Stimulated activated CD4-positive, alpha-beta T cell treated with anti-CD3 and anti-CD28 coated beads, TNF-alpha, amount 100 ng/mL, for 4 hours (primary cell): ENCODE results near the gene TMTC1.

Source experiments
- DNase-seq, 3 experiments: peaks; one replicate each; pipeline ENCODE4 v3.0.0-alpha.2; 2020; ENCODE audit warnings: low read depth in 3 of 3

TMTC1 gene

DNA sequence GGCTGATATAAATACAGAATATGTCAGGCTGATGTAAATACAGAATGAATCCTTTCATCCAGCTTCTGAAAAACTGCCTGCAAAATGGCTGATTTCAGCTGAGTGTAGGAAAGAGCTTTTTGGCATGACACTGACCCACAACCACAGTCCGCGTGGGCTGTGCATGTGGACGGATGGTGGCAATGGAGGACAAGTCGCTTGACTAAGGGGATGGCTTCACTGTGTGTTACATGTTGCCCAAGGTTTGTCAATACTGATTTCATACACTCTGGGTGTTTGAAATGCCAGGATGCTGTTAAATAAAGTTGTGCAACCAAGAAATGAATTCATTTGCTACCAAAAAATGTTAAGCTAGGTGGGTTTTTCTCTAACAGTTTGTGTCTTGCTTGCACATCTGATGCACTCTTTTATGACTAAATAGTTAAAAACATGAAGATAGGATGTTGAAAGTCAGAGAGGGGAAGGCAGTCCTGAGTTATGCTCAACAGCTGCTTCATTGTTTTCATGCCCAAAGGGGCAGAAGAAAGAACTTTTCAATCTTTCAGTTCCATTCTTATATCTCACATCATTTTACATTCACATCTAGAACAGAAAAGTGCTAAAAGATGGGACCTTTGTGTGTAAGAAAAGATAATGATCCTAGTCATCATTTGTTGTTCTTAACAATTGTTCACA lies 249.8 kb downstream of the TMTC1 start:
- DNase-seq: no peak

DNA sequence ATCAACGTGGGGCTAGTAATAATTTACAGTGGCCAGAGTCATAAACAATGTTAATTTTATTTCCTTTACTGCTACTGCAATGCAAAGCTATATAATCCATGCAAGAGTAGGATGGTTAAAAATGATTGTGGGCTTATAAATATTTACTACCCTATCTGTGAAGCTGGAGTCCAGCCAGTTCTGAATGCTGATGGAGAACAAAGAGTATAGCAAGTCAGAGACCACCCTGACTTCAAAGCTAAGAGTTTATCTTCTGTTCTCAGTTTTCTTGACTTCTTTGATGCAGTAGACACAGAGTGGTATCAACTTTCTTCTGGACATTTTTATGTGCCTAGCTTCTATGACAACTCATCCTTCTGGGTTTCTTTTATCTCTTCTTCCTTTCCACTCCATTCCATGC lies 252.3 kb downstream of the TMTC1 start:
- DNase-seq: no peak

DNA sequence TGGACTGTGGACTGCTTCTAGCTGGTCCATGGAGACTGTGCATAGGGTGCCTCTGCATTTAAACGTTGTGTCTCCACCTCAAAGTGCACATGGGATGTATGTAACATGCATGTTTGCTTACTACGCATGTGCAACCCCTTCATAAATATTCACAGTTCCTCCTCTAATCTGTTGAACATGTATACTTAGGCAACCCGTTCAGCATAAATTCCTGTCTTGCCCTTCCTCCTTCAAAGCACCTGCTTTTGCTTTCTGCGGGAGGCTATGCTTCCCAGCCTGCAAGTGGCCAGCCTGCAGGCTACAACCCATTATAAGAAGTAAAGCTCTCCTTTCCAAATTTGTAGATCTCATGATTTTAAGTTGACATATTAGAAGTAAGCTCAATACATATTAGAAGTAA lies 253.3 kb downstream of the TMTC1 start:
- DNase-seq: no peak

DNA sequence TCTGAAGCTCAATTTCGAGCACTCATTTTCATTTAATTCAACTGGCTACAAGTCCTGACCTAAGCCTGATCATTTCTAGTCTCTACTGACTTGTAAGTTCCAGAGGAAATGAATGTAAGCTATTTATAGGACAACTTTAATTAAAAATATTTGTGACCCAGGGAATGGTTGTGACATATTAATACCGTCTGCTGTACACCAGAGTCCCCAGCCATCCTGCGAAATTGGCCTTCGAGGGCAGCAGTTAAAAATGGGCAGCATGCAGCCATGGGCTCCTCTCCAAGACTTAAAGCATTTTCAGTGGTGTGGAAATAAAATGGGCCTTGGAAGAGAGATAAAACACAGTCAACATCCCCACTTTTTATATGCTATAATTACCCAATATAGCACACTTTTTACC lies 255.6 kb downstream of the TMTC1 start:
- DNase-seq: no peak

DNA sequence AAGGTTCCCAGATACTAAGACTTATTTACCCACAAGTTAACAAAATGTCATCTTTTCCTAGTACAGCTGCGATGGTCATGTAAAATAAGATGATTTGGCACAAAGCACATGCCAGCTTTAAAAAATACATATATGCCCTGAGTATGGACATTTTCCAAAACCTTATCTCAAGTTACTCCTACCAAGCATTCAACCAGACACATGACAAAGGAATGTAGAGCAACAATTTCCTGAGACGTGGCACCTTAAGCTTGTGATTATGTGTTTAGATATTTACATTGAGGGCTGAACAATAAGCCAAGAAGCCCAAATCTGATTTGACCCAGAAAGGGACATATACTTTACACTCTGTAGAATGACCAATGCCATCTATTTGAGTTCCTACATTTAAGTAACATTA lies 261.8 kb downstream of the TMTC1 start:
- no peak for DNase-seq

DNA sequence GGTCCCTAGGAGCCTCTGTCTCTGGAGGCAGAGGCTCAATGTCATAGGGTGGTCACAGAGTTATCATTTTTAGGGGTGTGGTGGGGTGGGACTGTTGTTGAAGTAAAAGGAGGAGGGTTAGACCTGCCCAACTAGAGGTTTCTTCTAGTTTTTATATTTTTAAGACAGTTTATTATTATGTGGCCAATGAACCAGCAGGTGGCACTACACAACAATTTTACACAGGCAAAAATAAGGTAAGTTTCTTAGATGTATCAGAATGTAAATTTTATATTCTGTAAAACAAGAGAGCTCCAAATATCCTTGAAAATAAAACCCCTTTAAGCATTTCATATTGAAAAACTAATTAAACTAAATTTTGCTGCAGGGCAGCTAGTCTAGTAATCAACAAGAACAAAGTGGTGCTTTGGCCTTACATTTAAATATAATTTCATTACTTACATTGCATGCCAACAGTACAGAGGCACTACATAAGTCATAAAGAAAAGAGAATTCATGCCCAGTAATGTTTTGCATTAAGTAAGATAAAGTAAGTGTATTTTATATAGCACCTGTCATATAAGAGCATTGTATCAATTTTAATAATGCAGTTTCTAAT lies 264.1 kb downstream of the TMTC1 start:
- no peak for DNase-seq

DNA sequence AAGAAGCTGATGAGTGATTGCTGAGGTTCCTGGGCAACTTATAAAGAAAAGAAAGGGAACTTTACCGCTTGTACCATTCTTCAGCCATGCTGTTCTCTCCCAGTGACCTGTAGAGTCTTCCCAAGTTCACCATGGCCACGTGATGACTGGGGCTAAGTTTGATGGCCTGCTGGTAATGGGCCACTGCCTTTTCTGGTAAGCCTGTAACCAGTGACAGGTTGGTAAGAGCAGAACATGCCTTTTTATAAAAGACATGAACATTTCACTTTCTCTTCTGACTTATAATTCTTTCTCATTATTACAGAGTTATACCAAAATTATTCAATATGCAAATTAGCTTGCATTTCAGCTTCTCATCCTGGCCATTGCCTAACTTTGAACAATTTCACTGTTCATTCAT lies 265.3 kb downstream of the TMTC1 start:
- no peak for DNase-seq

DNA sequence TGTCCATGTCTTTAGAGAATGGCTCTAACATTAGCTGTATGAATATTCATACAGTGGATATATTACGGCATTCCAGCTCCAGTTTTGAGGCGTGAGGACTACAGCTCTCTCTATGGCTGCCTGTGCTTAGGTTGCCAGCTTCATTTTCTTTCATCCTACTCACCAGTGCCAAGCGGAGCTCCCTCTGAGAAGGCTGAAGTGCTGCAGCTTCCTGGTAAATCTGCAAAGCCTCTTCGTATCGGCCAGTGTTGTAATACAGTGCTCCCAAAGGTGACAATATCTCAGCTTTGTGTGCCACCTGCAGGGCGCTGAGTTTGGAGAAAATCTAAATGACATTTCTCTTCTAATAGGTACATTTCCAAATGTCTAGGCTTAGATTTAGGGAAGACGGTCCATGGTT lies 266.5 kb downstream of the TMTC1 start:
- no peak for DNase-seq

DNA sequence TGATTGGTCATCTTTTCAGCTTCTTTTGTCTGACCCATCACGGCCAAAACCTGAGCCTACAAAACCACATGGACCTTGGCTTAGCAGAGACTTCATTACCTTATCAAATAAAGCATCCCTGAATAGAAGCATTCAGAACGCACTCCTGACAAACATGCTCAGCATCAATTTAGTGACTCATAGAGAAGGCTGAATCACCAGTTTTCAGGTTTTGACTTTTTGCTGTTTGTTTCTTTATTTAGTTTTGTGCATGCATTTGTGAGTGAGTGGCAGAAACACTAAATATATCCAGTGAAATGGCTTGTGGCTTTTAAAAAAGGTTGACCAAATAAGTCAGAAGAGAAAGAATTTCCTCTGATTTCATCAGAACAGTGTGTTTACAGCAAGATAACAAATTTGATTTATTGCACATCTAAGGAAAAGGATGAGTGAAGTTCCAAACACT lies 267.3 kb downstream of the TMTC1 start:
- DNase-seq: no peak

DNA sequence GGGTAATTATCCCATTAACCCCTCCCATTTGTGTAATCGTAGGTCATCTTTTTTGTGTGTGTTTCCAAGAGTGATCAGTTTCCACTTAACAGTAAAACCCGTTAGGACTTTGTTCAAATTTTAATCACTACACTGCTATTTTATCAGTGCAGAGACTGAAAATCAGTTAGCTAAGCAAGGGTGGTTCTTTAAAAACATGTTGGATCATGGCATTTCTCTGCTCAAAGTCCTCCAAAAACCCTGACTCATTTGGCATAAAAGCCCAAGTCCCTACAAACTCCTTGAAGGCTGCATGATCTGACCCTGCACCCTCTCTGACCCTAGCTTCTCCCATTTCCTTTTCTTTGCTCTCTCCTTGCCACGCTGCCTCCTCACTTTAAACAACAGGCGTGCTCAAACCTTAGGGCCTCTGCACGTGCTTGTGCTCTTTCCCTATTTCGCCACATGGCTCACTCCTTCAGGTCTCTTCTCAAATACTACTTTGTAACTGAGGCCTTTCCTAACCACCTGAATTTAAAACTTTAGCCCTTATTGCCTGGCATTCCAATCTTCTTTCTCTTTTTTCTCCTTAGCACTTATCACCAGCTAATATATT lies 273.1 kb downstream of the TMTC1 start:
- no peak for DNase-seq

DNA sequence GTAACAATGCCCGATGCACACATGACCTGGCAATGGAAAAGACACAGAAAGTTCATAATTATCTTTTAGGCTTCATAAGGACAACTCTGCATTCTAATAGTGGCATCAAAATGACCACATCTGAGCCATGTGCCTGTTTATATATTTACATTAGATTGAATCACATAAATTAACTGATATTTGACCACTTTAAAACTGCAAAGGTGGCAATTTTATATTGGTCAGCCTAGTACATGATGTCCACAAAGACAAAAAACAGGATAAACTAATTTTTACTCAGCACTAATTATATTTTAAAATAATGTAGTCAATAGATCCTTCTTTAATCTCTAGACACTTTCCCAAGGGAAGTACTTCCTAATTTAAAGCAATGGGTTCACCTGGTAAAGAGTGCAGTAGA lies 274.2 kb downstream of the TMTC1 start:
- DNase-seq: no peak

DNA sequence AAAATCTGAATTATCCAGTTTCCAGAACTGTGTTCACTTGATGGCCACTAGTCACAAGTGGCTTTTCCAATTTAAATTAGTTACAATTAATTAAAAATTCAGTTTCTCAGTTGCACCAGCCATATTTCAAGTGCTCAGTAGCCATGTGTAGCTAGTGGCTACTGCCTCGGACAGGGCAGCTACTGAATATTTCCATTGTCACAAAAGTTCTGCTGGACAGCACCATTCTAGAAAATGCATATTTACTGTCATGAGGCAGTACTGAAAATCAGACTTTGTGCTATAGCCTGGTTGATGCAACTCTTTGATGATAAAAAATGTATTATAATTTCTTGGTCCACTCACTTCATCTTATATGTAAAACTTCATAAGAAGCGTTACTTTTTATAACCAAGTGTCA lies 274.8 kb downstream of the TMTC1 start:
- no peak for DNase-seq

DNA sequence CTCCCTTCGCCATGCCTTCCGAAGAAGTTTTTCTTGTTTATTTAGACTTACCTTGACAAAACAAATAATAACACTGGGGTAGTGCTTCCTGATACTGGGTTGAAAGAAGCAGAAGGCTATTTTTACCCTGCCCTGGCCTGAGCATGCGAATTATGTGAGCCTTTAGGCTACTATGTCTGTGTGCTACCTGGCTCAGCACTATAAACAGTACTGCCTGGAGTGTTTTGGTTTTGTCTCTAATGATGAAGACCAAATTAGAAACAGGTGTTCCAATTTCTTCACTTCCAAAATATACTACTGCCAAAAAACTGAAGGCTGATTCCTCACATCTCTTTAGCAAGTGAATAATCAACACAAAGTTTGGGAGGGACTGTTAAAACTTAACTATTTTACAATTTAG lies 278.6 kb downstream of the TMTC1 start:
- no peak for DNase-seq

DNA sequence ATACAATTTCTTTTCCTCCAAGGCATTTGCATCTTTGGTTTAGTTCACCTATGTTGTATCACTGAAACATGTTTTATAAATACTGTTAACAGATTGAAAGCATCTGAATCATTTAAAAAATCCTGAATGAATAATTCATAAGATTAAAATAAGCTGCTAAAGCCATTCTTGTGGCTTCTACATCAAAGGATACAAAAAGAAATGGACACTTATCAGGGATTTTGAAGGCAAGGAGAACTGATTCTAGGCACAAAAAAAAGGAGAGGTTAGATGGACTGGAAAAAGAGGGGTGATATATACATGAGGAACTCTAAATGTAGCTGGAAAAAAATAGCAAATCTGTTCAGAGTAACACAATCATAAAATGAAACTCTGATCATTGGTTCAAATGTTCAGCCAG lies 280.5 kb downstream of the TMTC1 start:
- DNase-seq: no peak

DNA sequence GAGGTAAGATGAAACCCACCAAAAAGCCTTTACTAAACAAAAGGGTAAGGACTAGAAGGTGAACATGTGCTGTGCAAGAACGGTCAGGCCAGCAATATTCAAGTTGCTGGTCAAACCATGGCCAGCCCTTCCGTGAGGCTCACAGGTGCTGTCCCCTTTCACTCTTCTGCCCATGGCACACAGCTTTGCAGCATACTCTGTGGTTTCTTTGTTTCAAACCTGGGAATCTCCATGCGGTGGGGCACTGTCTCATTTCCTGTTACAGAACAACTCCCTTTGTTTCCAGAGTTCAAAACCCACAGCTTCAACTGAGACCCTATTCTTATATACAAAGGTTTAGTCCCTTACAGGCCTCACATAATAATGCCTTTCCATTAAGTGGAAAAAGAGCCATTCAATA lies 284.5 kb downstream of the TMTC1 start:
- no peak for DNase-seq

DNA sequence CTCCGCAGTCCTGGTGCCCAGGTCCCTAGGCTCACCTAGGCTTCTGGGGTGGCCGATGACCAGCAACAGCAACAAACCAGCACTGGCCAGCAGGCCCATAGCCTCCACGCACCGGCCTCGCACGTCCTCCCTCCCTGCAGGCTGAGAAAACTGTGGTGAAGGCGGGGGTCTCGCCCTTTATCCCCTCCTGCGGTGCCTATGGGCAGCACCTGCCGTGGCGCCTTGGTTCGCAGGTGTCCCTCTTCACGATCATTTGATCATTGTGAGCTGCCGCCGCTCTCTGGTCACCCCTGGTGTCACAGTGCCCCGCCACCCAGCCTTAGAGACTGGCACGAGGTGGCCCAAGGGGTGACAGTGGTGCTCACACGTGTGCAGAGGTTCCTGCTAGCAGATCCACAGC lies 286.2 kb downstream of the TMTC1 start, which contains the start of gene OVCH1:
OVCH1 (minus strand) TSS at position 99 of the 400 bp plus-strand sequence; CDS start at position 99, 0 bp downstream.
- DNase-seq: no peak

DNA sequence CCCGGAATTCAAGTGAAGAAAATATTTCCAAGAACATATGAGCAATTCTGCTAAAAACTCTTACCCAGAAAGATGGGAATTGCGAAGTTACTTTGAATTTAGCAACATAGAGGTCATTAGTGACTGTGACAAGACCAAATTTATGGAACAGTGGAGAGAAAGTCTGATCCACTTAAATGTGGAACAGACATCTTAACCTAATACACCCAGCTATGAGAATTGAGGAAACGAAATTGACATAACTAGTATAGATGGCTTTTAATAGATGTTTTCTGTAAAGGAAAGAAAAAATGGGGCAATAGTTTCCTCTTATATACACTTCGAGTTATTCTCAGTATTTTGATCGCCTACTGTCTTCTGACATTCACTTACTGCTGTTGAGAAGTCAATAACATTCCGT lies 290.9 kb downstream of the TMTC1 start:
- DNase-seq: no peak

DNA sequence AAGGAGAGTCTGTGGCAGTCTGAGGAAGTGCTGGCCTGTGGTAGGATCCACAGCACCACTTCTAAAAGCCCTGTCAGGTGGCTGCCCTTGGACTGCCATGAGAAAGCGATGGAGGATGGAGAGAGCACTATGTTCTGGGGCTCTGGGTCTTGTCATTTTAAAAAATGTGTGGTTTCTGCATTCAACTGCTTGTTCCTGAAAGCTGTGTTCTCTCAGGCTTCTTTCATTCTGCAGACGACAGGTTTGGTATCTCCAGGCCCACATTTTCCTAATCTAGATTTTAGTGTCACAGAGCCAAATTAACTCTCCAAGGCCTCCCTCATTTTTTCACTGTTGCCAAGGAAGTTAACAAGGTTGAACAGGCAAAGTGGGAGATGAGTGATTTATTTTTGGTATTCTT lies 296.8 kb downstream of the TMTC1 start:
- DNase-seq: no peak

DNA sequence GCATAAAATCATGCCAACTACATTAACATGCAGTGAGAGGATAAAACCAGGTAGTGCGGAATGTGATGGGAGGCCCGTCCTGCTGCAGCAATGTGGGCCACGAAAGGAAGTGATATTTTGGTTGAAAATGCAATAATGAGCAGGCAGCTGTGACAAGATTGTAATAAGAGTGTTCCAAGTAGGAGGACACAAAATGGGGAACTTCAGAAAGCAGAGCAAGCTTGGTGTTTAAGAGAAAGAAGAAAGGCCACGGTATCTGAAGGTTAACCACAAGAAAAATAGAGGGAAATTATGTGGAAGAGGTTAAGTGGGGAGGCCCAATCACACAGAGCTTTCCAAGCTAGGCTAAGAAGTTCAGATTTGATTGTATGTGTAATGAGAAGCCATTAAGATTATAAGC lies 320.5 kb downstream of the TMTC1 start:
- no peak for DNase-seq

DNA sequence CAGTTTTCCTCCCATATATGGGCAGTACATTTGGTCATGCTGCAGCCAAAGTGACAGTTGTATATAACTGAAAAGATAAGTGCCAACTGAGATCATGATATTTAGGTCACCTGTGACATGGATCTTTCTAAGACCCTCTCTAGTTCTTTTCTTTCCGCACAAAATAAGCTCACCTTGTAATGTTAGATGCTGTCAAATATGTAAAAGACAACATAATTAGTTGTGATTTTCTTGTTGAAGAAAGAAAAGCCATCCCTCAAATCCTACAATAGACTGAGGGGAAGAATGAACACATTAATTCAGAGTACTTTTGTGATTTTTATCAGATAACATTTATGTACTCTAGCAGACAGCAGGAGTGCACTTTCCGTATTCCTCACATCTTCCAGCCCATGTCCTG lies 323.7 kb downstream of the TMTC1 start:
- DNase-seq: no peak

DNA sequence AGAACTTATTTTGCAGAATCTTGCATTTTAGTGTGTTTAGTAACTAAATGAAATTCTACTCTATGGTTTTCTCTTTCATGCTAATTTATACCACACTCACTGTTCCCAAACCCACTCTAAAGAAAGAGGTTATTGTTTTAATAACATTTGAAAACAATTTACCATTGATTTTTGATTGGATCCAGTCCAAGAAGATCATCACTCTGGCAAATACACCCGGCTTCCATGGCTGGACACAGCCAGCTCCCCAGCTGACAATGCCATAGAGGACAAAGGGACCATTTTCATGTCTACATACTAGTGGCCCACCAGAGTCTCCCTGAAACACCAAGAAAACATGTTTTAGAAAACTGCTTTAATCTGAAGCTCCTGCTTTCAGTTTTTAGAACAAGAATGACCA lies 328.7 kb downstream of the TMTC1 start:
- no peak for DNase-seq

DNA sequence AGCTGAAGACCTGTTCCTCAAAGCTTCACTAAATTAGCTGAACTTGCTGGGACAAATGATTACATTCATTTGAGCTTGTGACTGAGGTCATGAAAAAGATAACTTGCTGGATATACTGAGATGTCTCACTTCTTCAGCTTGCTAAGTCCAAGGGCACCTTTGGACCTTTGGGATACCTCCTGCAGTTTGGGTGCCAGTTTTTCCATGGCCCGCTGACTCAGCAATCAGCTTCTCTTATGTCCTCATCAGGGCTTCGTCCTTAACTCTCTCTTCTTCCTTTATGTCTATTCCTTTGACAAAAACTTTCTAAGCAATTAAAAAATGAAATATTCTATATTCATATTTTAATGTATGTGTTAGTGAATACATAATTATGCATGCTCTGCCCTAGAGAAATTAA lies 331.9 kb downstream of the TMTC1 start:
- no peak for DNase-seq
